Measurements from ENCODE around the gene BIRC6.
A peak's percentile ranks its signal among the peaks of the same experiment; 100 is the strongest.
"Not testable (repeated sequence)": the region's sequence is repeated elsewhere in the genome, so short reads cannot be mapped to it uniquely, and the experiment has no call there.

The BIRC6 gene

GRCh38 chr2:32356681-32357317 lies at the start of gene BIRC6:
Gene BIRC6, plus strand, starts transcription at chr2:32357023. Its CDS starts 139 bp downstream, at chr2:32357162.
- peak; percentile 82 for DNase-seq

- DNase-seq: no peak
Measured at GRCh38 chr2:32310577-32310976, 46.2 kb upstream of the BIRC6 start.

- DNase-seq: no peak
Measured at GRCh38 chr2:32314886-32315285, 41.9 kb upstream of the BIRC6 start.

GRCh38 chr2:32328679-32329078 lies 28.1 kb upstream of the BIRC6 start:
- not testable (repeated sequence) for DNase-seq

GRCh38 chr2:32329180-32329980 lies 27.4 kb upstream of the BIRC6 start:
- not testable (repeated sequence) for DNase-seq

GRCh38 chr2:32330136-32330535 lies 26.7 kb upstream of the BIRC6 start:
- no peak for DNase-seq

GRCh38 chr2:32342801-32343200 lies 14.0 kb upstream of the BIRC6 start:
- DNase-seq: no peak

- DNase-seq: not testable (repeated sequence)
Measured at GRCh38 chr2:32350797-32351196, 6.0 kb upstream of the BIRC6 start.

GRCh38 chr2:32355976-32356680 lies 695 bp upstream of the BIRC6 start:
- DNase-seq: no peak

- peak; percentile 8 for DNase-seq
Measured at GRCh38 chr2:32357318-32358110, 691 bp downstream of the BIRC6 start.

- DNase-seq: no peak
Measured at GRCh38 chr2:32358111-32358482, 1.3 kb downstream of the BIRC6 start.

- DNase-seq: no peak
Measured at GRCh38 chr2:32360416-32360815, 3.6 kb downstream of the BIRC6 start.

- not testable (repeated sequence) for DNase-seq
Measured at GRCh38 chr2:32362997-32363396, 6.2 kb downstream of the BIRC6 start.

- no peak for DNase-seq
Measured at GRCh38 chr2:32363597-32363996, 6.8 kb downstream of the BIRC6 start.

- not testable (repeated sequence) for DNase-seq
Measured at GRCh38 chr2:32364290-32364689, 7.5 kb downstream of the BIRC6 start.

- not testable (repeated sequence) for DNase-seq
Measured at GRCh38 chr2:32365679-32366078, 8.9 kb downstream of the BIRC6 start.

- no peak for DNase-seq
Measured at GRCh38 chr2:32366595-32366994, 9.8 kb downstream of the BIRC6 start.

- DNase-seq: no peak
Measured at GRCh38 chr2:32369222-32369621, 12.4 kb downstream of the BIRC6 start.

GRCh38 chr2:32370942-32371341 lies 14.1 kb downstream of the BIRC6 start:
- not testable (repeated sequence) for DNase-seq

- DNase-seq: no peak
Measured at GRCh38 chr2:32372519-32373182, 15.8 kb downstream of the BIRC6 start.

- no peak for DNase-seq
Measured at GRCh38 chr2:32375228-32375892, 18.5 kb downstream of the BIRC6 start.

- no peak for DNase-seq
Measured at GRCh38 chr2:32376756-32377155, 19.9 kb downstream of the BIRC6 start.

Measured in activated CD4-positive, alpha-beta T cell treated with anti-CD3 and anti-CD28 coated beads, Interleukin-2, amount 50 U/mL, for 1 hour (primary cell).